Tibial nerve (tissue), 4 donors: Measurements from ENCODE around the gene CNTNAP3B. TPM values are rescaled to one million over a fixed set of nuclear protein-coding genes. Genes with fewer than 3 reads are reported as not detected.
"Not testable (repeated sequence)": the region's sequence is repeated elsewhere in the genome, so short reads cannot be mapped to it uniquely, and the experiment has no call there.

ENCODE experiments used
- DNase-seq, 2 donors: peaks; one replicate each; pipeline ENCODE4 v3.0.0-alpha.2; 2019; ENCODE audit warnings: low spot score in 2 of 2
- H3K27ac ChIP-seq, 4 donors: fragments of 200-600 bp; sonication (generic) in 3 of 4; one replicate each; pipeline ENCODE4 v1.5.1; 2017 to 2019; ENCODE audit warnings: mild to moderate bottlenecking in 1 of 4
- H3K27me3 ChIP-seq, 2 donors: fragments of 200-600 bp; sonication (generic) in 1 of 2; one replicate each; pipeline versions ENCODE4 v1.5.1 to v1.6.0; 2017 to 2019
- H3K36me3 ChIP-seq, 3 donors: fragments of 200-600 bp; sonication (generic); one replicate each; pipeline ENCODE4 v1.5.1; 2018 to 2019
- H3K4me1 ChIP-seq, 4 donors: fragments of 200-600 bp; sonication (generic) in 3 of 4; one replicate each; pipeline ENCODE4 v1.5.1; 2017 to 2019
- H3K4me3 ChIP-seq, 4 donors: fragments of 200-600 bp; sonication (generic) in 3 of 4; one replicate each; pipeline ENCODE4 v1.5.1; 2017 to 2019; ENCODE audit warnings: mild to moderate bottlenecking in 1 of 4, moderate library complexity in 1 of 4
- H3K9me3 ChIP-seq, 4 donors: fragments of 200-600 bp; sonication (generic) in 3 of 4; one replicate each; pipeline ENCODE4 v1.5.1; 2017 to 2019
- WGBS, 2 donors: methylation state at CpG; one replicate each; pipeline ENCODE4 v1.1.5; 2018; 5-methylcytosine and 5-hydroxymethylcytosine counted together
- small RNA-seq: library from RNA; depleted of rRNA; stranded (forward); fragments of <200 nt; gene quantifications from one replicate; pipeline ENCODE3, GENCODE V24; 2016
- total RNA-seq, 4 donors: library from RNA; depleted of rRNA; stranded (reverse); fragments of >200 nt; gene quantifications; one replicate each; pipeline ENCODE4 v1.1.0, GENCODE V29; 2016

CNTNAP3B gene
- total RNA-seq, 4 donors from 2014 or later = 14.9 to 52.8 (median 28.8) TPM

GRCh38 chr9:41929172-41929571 lies 200.1 kb downstream of the CNTNAP3B start:
- not testable (repeated sequence) for H3K27ac ChIP-seq, DNase-seq, H3K4me3 ChIP-seq, H3K36me3 ChIP-seq, H3K27me3 ChIP-seq, H3K4me1 ChIP-seq, H3K9me3 ChIP-seq
- 78 to 84% methylated on average over 5 of the region's 6 CpGs for WGBS, 2 donors

- WGBS, 2 donors = 75% methylated on average over 1 of the region's 1 CpG; no CpG with 5 or more reads in 1 of the 2 donors
- H3K36me3 ChIP-seq, H3K27me3 ChIP-seq: not testable (repeated sequence)
Measured at GRCh38 chr9:41917374-41917773, 211.9 kb downstream of the CNTNAP3B start.

GRCh38 chr9:41905488-41905887 lies 223.7 kb downstream of the CNTNAP3B start:
- not testable (repeated sequence) for H3K4me3 ChIP-seq, H3K36me3 ChIP-seq, H3K27me3 ChIP-seq, H3K9me3 ChIP-seq, DNase-seq, H3K27ac ChIP-seq, H3K4me1 ChIP-seq
- no CpG with 5 or more reads among the region's 4 CpGs for WGBS, 2 donors

More at GRCh38 chr9:41917374-41917773, 211.9 kb downstream of the CNTNAP3B start:
- H3K4me1 ChIP-seq, H3K4me3 ChIP-seq, DNase-seq, H3K27ac ChIP-seq, H3K9me3 ChIP-seq: not testable (repeated sequence)

- not testable (repeated sequence) for H3K36me3 ChIP-seq, H3K27ac ChIP-seq, DNase-seq, H3K27me3 ChIP-seq, H3K4me1 ChIP-seq, H3K4me3 ChIP-seq, H3K9me3 ChIP-seq
- WGBS, 2 donors = no CpG with 5 or more reads among the region's 6 CpGs
Measured at GRCh38 chr9:41902762-41903161, 226.5 kb downstream of the CNTNAP3B start.

- H3K27me3 ChIP-seq, H3K9me3 ChIP-seq, H3K4me1 ChIP-seq, DNase-seq, H3K4me3 ChIP-seq, H3K36me3 ChIP-seq, H3K27ac ChIP-seq: not testable (repeated sequence)
- no CpG with 5 or more reads among the region's 46 CpGs for WGBS, 2 donors
Measured at GRCh38 chr9:41898720-41899343, 230.4 kb downstream of the CNTNAP3B start.

- H3K27ac ChIP-seq, H3K4me3 ChIP-seq, H3K9me3 ChIP-seq, H3K36me3 ChIP-seq, H3K27me3 ChIP-seq, H3K4me1 ChIP-seq, DNase-seq: not testable (repeated sequence)
- WGBS, 2 donors = no CpG with 5 or more reads among the region's 5 CpGs
Measured at GRCh38 chr9:41874557-41874956, 254.7 kb downstream of the CNTNAP3B start.

GRCh38 chr9:41855422-41855821 lies 273.8 kb downstream of the CNTNAP3B start:
- H3K36me3 ChIP-seq = not testable (repeated sequence)
- no CpG with 5 or more reads among the region's 2 CpGs for WGBS, 2 donors

GRCh38 chr9:41851848-41852740 lies 277.1 kb downstream of the CNTNAP3B start:
- WGBS, 2 donors = no CpG with 5 or more reads among the region's 9 CpGs
- DNase-seq, H3K36me3 ChIP-seq, H3K27me3 ChIP-seq, H3K9me3 ChIP-seq, H3K4me1 ChIP-seq, H3K27ac ChIP-seq, H3K4me3 ChIP-seq: not testable (repeated sequence)

More at GRCh38 chr9:41855422-41855821, 273.8 kb downstream of the CNTNAP3B start:
- H3K27me3 ChIP-seq, H3K27ac ChIP-seq, H3K4me3 ChIP-seq, H3K4me1 ChIP-seq, DNase-seq, H3K9me3 ChIP-seq: not testable (repeated sequence)

- H3K4me1 ChIP-seq, H3K9me3 ChIP-seq, H3K27me3 ChIP-seq, H3K4me3 ChIP-seq, DNase-seq, H3K36me3 ChIP-seq, H3K27ac ChIP-seq: not testable (repeated sequence)
- no CpG with 5 or more reads among the region's 7 CpGs for whole genome bisulfite sequencing, 2 donors
Measured at GRCh38 chr9:41847829-41848228, 281.4 kb downstream of the CNTNAP3B start.

Small RNA genes within 50 kb of the gene (small RNA-seq; reads per million reads assigned to genes)
- not detected for gene RN7SL343P

Other genes starting within 250 kb of the CNTNAP3B start
- not detected for gene SPATA31A6, start 54.2 kb upstream of the CNTNAP3B start, total RNA-seq